A549 (cell line): ENCODE measurements around the gene CD274. TPM values are rescaled to one million over a fixed set of nuclear protein-coding genes. Genes with fewer than 3 reads are reported as not detected.
"Not testable (repeated sequence)": the region's sequence is repeated elsewhere in the genome, so short reads cannot be mapped to it uniquely, and the experiment has no call there.

Source experiments
- ATAC-seq, 2 experiments: fragments of 200-7000 bp in 1 of 2; fragments of >200 bp in 1 of 2; cut with Nextera tagmentation in 1 of 2; cut with Tn5 transposase in 1 of 2; 3 replicates each; pipeline versions ENCODE4 v1.8.0 to v1.9.1; 2018 to 2020; ENCODE audit warnings: mild to moderate bottlenecking in 1 of 2, moderate library complexity in 1 of 2
- CTCF ChIA-PET: fragments of 300-600 bp; sonication (Branson Sonifier 250); formaldehyde crosslinking; extraction: SDS; loops from one replicate; lab custom pipeline; 2021; ENCODE audit warnings: antibody characterized with exemption, inconsistent platforms; lab: Yijun Ruan, JAX
- POLR2A ChIA-PET: fragments of 350-600 bp; formaldehyde crosslinking; extraction: SDS; loops from one replicate; lab custom pipeline; 2021; ENCODE audit warnings: antibody characterized with exemption, inconsistent platforms; lab: Yijun Ruan, JAX
- DNase-seq, 2 experiments: peaks; one replicate each; pipeline versions ENCODE4 v3.0.0 to v3.0.0-alpha.2; 2011 to 2016; ENCODE audit warnings: low read depth in 1 of 2, low spot score in 1 of 2
- FAIRE-seq: peaks from 2 replicates; lab custom pipeline; 2011; peaks lifted over from hg19 to GRCh38; lab: Jason Lieb, UNC
- H3K27ac ChIP-seq, 2 experiments: fragments of >200 bp; sonication (Bioruptor Twin); formaldehyde crosslinking; 3 replicates each; pipeline ENCODE4 v1.5.1; 2016 to 2017
- H3K4me1 ChIP-seq: fragments of >200 bp; sonication (Bioruptor Twin); formaldehyde crosslinking; 3 replicates; pipeline ENCODE4 v1.6.1; 2016
- H3K4me2 ChIP-seq: fragments of >200 bp; sonication (Bioruptor Twin); formaldehyde crosslinking; 3 replicates; pipeline ENCODE4 v1.6.1; 2016
- H3K4me3 ChIP-seq: fragments of >200 bp; sonication (Bioruptor Twin); formaldehyde crosslinking; 3 replicates; pipeline ENCODE4 v1.5.1; 2016
- H3K9me3 ChIP-seq: fragments of >200 bp; sonication (Bioruptor Twin); formaldehyde crosslinking; 3 replicates; pipeline ENCODE4 v1.6.1; 2016
- CHD4 ChIP-seq: fragments of 200-600 bp; sonication (generic); IDR thresholded peaks from 2 replicates; pipeline ENCODE4 v1.6.1; 2016; ENCODE audit warnings: antibody characterized with exemption, mild to moderate bottlenecking, borderline replicate concordance
- FOSL2 ChIP-seq, 2 experiments: fragments of 450-650 bp in 1 of 2; fragments of >200 bp in 1 of 2; sonication (Bioruptor Twin) in 1 of 2; formaldehyde crosslinking; IDR thresholded peaks; 2 replicates each; pipeline versions ENCODE4 v1.5.0 to v1.6.1; 2016 to 2020; ENCODE audit warnings: mild to moderate bottlenecking in 1 of 2, moderate library complexity in 1 of 2
- HOXB5 ChIP-seq: fragments of 250-450 bp; sonication (Bioruptor Pico); IDR thresholded peaks from 2 replicates; pipeline ENCODE4 v1.5.0; 2020; ENCODE audit warnings: mild to moderate bottlenecking, moderate library complexity
- JUN ChIP-seq, 2 experiments: fragments of >200 bp; sonication (Bioruptor Twin); formaldehyde crosslinking; IDR thresholded peaks; 2 replicates in 1 of 2; 3 replicates in 1 of 2; pipeline ENCODE4 v1.6.1; 2016 to 2017
- NR3C1 ChIP-seq: fragments of >200 bp; sonication (Bioruptor Twin); formaldehyde crosslinking; IDR thresholded peaks from 3 replicates; pipeline ENCODE4 v1.6.1; 2017
- PHF8 ChIP-seq: fragments of 200-600 bp; sonication (generic); IDR thresholded peaks from 2 replicates; pipeline ENCODE4 v1.6.1; 2016; ENCODE audit warnings: low read depth, mild to moderate bottlenecking, antibody characterized with exemption, moderate library complexity, borderline replicate concordance
- RAD21 ChIP-seq, 2 experiments: fragments of >200 bp in 1 of 2; sonication (Bioruptor Twin) in 1 of 2; formaldehyde crosslinking in 1 of 2; IDR thresholded peaks in 1 of 2; conservative IDR thresholded peaks in 1 of 2; 2 replicates in 1 of 2; 3 replicates in 1 of 2; pipeline ENCODE4 v1.6.1; 2012 to 2018; ENCODE audit warnings: inconsistent platforms in 1 of 2
- RARB ChIP-seq: fragments of 250-450 bp; sonication (Bioruptor Pico); IDR thresholded peaks from 2 replicates; pipeline ENCODE4 v1.8.0; 2021; ENCODE audit warnings: mild to moderate bottlenecking, moderate library complexity
- RCOR1 ChIP-seq: fragments of 150-350 bp; IDR thresholded peaks from 2 replicates; pipeline ENCODE4 v1.6.1; 2014; ENCODE audit warnings: antibody characterized with exemption, low read length, low read depth
- SMC3 ChIP-seq: fragments of >200 bp; sonication (Bioruptor Twin); formaldehyde crosslinking; IDR thresholded peaks from 3 replicates; pipeline ENCODE4 v1.6.1; 2018; ENCODE audit warnings: inconsistent platforms
- ZC3H11A ChIP-seq: fragments of 450-650 bp; IDR thresholded peaks from 2 replicates; pipeline ENCODE4 v1.6.1; 2014; ENCODE audit warnings: antibody characterized with exemption, mild to moderate bottlenecking
- WGBS: methylation state at CpG from one replicate; pipeline ENCODE4 v1.1.6; 2017; ENCODE audit errors: missing lambda C conversion rate; 5-methylcytosine and 5-hydroxymethylcytosine counted together
- polyA plus RNA-seq, 4 experiments: library from polyadenylated mRNA; depleted of rRNA in 3 of 4; stranded (reverse); fragments of >200 nt; fragmentation: RNase III in 1 of 4; extraction: RNeasy Plus Mini Kit Qiagen cat#74134 plus additional on column Dnase treatment in 1 of 4; gene quantifications; 2 replicates in 3 of 4; 3 replicates in 1 of 4; pipeline ENCODE4 v1.2.3, GENCODE V29; 2011 to 2017
- TF ChIP-seq, protein P1 (sequence below): fragments of >200 bp; sonication (Bioruptor Twin); formaldehyde crosslinking; IDR thresholded peaks from 3 replicates; pipeline ENCODE4 v1.5.1; 2016
- TF ChIP-seq, protein P2 (sequence below): fragments of >200 bp; sonication (Bioruptor Twin); formaldehyde crosslinking; IDR thresholded peaks from 3 replicates; pipeline ENCODE4 v1.6.1; 2016

CD274 gene
- polyA plus RNA-seq, 2 of the 4 experiments (the other 2 are of a cell fraction) = 3.4 to 6.8 TPM

DNA sequence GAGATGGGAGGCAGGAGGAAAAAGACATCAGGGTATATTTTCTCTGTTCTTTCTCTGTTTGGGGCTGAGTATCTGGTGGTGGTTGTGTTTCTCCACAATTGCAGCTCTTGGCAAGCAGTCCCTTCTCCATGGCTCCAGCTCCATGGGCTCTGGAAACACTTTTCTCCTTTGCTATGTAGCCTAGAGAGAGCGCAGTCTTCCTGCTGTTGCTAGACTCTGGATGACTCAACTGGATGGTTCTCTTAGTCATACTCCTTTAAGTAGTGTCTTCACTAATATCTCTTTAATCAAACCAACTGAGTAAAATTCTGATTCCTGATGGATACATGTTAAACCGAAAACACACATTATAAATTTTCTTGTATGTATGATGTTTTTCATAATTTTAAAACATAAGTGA, 9.3 kb upstream of the CD274 start:
- DNase-seq (peak in 1 of 2 experiments; percentile 42), ATAC-seq (no peak), FAIRE-seq (no peak)
- H3K27ac ChIP-seq = peak overlapping the region in 1 of 2 experiments; percentile 35; a peak in 2 of 6 replicates
- POLR2A ChIA-PET = no interaction called here
- 47% methylated on average over 2 of the region's 2 CpGs for WGBS
- H3K4me3 ChIP-seq = no peak overlapping the region
- no peaks in the 10 kb centered on the region for H3K9me3 ChIP-seq
- CTCF ChIA-PET = interaction anchor here (0.8 to 9.0 kb wide), 7 partner anchors 9 to 950 kb away, joined by 3 to 114 read pairs (median 7); partner anchors contain the start of genes CD274 and INSL6
- H3K4me1 ChIP-seq = peaks cover 18% of the 10 kb centered on the region
- 0 out of 5 replicates have a peak, but pooled peaks of 1 of the 2 experiments have one; percentile 3 for TF ChIP-seq RAD21 (conservative IDR thresholded peaks at IDR 0.05 in 1 of 2, IDR thresholded peaks at IDR 0.05 in 1 of 2)
- TF ChIP-seq CHD4 = no peak
- peak; percentile 7; the same call in 1 of the 2 replicates for TF ChIP-seq FOSL2 (IDR thresholded peaks at IDR 0.05)
- TF ChIP-seq FOSL2 (CRISPR knock-in tag; IDR thresholded peaks at IDR 0.05) = peak; percentile 67
- no peak for TF ChIP-seq NR3C1
- H3K4me2 ChIP-seq = no peak overlapping the region

DNA sequence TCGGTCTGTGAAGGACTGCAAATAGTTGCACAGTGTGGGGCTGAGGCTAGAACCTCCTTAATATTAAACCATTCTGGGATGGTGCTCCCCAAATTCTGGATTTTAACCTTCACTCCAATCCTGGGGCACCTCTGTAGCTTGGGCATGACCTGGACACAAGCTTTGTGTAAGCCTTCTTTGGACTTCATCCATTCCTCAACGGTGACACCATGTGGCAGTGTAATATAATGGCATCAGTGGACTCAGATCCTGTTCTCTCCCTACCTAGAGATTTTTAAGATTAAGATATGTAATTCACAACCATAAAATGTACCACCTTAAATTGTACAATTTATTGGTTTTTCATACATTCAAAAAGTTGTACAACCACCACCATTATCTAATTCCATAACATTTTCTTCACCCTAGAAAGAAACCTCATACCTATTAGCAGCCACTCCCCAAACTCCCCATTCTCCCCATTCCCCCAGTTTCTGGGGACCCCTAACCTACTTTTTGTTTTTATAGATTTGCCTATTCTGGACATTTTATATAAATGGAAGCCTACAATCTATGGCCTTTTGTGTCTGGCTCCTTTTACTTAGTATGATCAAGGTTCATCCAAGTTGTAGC, 7.8 kb upstream of the CD274 start:
- no peak overlapping the region for H3K27ac ChIP-seq
- WGBS = 21% methylated on average over 2 of the region's 2 CpGs
- POLR2A ChIA-PET = interaction anchor here (1.5 kb wide), 1 partner anchor 457 kb away, joined by 3 read pairs; the partner anchor contains the start of gene JAK2
- peak; percentile 25 to 78 for DNase-seq
- H3K4me3 ChIP-seq = no peak overlapping the region
- H3K4me1 ChIP-seq = peaks cover 16% of the 10 kb centered on the region
- peak; percentile 36 for FAIRE-seq
- H3K9me3 ChIP-seq = no peaks in the 10 kb centered on the region
- CTCF ChIA-PET = interaction anchor here (0.5 to 9.0 kb wide), 16 partner anchors 13 to 683 kb away, joined by 3 to 114 read pairs (median 4); partner anchors contain the start of gene INSL6
- no peak overlapping the region for H3K4me2 ChIP-seq
- TF ChIP-seq JUN (IDR thresholded peaks at IDR 0.05) (no peak), SMC3 (peak; percentile 62), RAD21 (conservative IDR thresholded peaks at IDR 0.05 in 1 of 2, IDR thresholded peaks at IDR 0.05 in 1 of 2) (peak; percentile 65 to 70)
- TF ChIP-seq, protein P1, sequence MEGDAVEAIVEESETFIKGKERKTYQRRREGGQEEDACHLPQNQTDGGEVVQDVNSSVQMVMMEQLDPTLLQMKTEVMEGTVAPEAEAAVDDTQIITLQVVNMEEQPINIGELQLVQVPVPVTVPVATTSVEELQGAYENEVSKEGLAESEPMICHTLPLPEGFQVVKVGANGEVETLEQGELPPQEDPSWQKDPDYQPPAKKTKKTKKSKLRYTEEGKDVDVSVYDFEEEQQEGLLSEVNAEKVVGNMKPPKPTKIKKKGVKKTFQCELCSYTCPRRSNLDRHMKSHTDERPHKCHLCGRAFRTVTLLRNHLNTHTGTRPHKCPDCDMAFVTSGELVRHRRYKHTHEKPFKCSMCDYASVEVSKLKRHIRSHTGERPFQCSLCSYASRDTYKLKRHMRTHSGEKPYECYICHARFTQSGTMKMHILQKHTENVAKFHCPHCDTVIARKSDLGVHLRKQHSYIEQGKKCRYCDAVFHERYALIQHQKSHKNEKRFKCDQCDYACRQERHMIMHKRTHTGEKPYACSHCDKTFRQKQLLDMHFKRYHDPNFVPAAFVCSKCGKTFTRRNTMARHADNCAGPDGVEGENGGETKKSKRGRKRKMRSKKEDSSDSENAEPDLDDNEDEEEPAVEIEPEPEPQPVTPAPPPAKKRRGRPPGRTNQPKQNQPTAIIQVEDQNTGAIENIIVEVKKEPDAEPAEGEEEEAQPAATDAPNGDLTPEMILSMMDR = peak; percentile 68
- ATAC-seq = peak; percentile 51 to 54; a peak in 3 of 6 replicates

GRCh38 chr9:5443850-5444249, 6.5 kb upstream of the CD274 start:
- WGBS = 54% methylated on average over 2 of the region's 2 CpGs
- Histone ChIP-seq H3K27ac (no peak overlapping the region), H3K4me2 (no peak overlapping the region), H3K4me3 (no peak overlapping the region), H3K4me1 (peaks cover 22% of the 10 kb centered on the region), H3K9me3 (no peaks in the 10 kb centered on the region)
- no peak for TF ChIP-seq ZC3H11A
- no peak for TF ChIP-seq HOXB5 (CRISPR knock-in tag)
- no peak for TF ChIP-seq RCOR1
- TF ChIP-seq, protein P2, sequence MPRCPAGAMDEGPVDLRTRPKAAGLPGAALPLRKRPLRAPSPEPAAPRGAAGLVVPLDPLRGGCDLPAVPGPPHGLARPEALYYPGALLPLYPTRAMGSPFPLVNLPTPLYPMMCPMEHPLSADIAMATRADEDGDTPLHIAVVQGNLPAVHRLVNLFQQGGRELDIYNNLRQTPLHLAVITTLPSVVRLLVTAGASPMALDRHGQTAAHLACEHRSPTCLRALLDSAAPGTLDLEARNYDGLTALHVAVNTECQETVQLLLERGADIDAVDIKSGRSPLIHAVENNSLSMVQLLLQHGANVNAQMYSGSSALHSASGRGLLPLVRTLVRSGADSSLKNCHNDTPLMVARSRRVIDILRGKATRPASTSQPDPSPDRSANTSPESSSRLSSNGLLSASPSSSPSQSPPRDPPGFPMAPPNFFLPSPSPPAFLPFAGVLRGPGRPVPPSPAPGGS = no peak
- no peak for TF ChIP-seq PHF8
- no peak for TF ChIP-seq RARB (CRISPR knock-in tag)
- ChIA-PET CTCF (interaction anchor here (0.7 to 9.0 kb wide), 7 partner anchors 55 to 684 kb away, joined by 3 to 114 read pairs (median 4); partner anchors contain the start of gene INSL6), POLR2A (no interaction called here)
- DNase-seq (no peak), ATAC-seq (no peak), FAIRE-seq (no peak)

DNA sequence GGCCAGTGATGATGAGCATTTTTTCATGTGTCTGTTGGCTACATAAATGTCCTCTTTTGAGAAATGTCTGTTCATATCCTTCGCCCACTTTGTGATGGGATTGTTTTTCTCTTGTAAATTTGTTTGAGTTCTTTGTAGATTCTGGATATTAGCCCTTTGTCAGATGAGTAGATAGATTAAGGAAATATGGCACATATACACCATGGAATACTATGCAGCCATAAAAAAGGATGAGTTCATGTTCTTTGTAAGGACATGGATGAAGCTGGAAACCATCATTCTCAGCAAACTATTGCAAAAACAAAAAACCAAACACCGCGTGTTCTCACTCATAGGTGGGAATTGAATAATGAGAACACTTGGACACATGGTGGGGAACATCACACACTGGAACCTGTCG, 5.2 kb upstream of the CD274 start:
- 85% methylated on average over 4 of the region's 4 CpGs for WGBS
- CTCF ChIA-PET, H3K27ac ChIP-seq, POLR2A ChIA-PET, H3K4me2 ChIP-seq, DNase-seq, FAIRE-seq, H3K4me3 ChIP-seq, H3K9me3 ChIP-seq, ATAC-seq: not testable (repeated sequence)
- H3K4me1 ChIP-seq = peaks cover 31% of the 10 kb centered on the region
